Pons (tissue), 1 donor: ENCODE results near the gene IL11.

ENCODE experiments used
- DNase-seq: peaks from one replicate; pipeline ENCODE4 v3.0.0-alpha.2; 2016; ENCODE audit warnings: low spot score

IL11 gene

GRCh38 chr19:55391191-55391670 lies 21.0 kb upstream of the IL11 start:
- no peak for DNase-seq

GRCh38 chr19:55390461-55390880 lies 20.2 kb upstream of the IL11 start:
- no peak for DNase-seq

GRCh38 chr19:55389386-55390317 lies 19.4 kb upstream of the IL11 start:
- no peak for DNase-seq

- no peak for DNase-seq
These were observed 17.7 kb upstream of the IL11 start for GRCh38 chr19:55387736-55388497.

- DNase-seq = no peak
These were observed 16.3 kb upstream of the IL11 start for GRCh38 chr19:55386493-55386971.

- peak; percentile 98 for DNase-seq
These were observed 15.6 kb upstream of the IL11 start, which contains the start of gene RPL28 for GRCh38 chr19:55385724-55386492. Gene RPL28, plus strand, starts transcription at chr19:55385932. Its CDS starts 426 bp downstream, at chr19:55386358.

- DNase-seq = peak; percentile 95
These were observed 14.9 kb upstream of the IL11 start for GRCh38 chr19:55384920-55385723.

- peak; percentile 18 for DNase-seq
These were observed 14.1 kb upstream of the IL11 start, which contains the start of gene TMEM238 for GRCh38 chr19:55384131-55384919. Gene TMEM238, minus strand, starts transcription at chr19:55384292. Its CDS starts 33 bp downstream, at chr19:55384259.

GRCh38 chr19:55383279-55384130 lies 13.2 kb upstream of the IL11 start:
- no peak for DNase-seq

GRCh38 chr19:55382522-55383054 lies 12.3 kb upstream of the IL11 start:
- no peak for DNase-seq

- DNase-seq = no peak
These were observed 11.8 kb upstream of the IL11 start for GRCh38 chr19:55382013-55382412.

- DNase-seq = no peak
These were observed 8.9 kb upstream of the IL11 start for GRCh38 chr19:55379174-55379573.

GRCh38 chr19:55377356-55378131 lies 7.3 kb upstream of the IL11 start:
- DNase-seq = no peak

- no peak for DNase-seq
These were observed 6.1 kb upstream of the IL11 start, which contains the start of gene TMEM190 for GRCh38 chr19:55376241-55376933. Gene TMEM190, plus strand, starts transcription at chr19:55376826. Its CDS starts 28 bp downstream, at chr19:55376854.

- no peak for DNase-seq
These were observed 3.9 kb upstream of the IL11 start for GRCh38 chr19:55373993-55374757.

GRCh38 chr19:55373306-55373992 lies 3.2 kb upstream of the IL11 start:
- DNase-seq = no peak
